ENCODE results near the gene RNPEPL1.

GRCh38 chr2:240524963-240525718, 43.1 kb upstream of the RNPEPL1 start:
- TF ChIP-seq GATA2 (IDR thresholded peaks at IDR 0.05; ENCODE audit: low read depth, low read length) (no peak), GATA3 (IDR thresholded peaks at IDR 0.05; ENCODE audit: low read depth, low read length) (no peak)

Measured in SH-SY5Y (cell line).